SK-N-SH treated with all-trans-retinoic acid at 6 μM for 48 hours (cell line): ENCODE measurements around the gene UVSSA.

ENCODE experiments used
- CREB5 ChIP-seq: fragments of 250-450 bp; sonication (Bioruptor Pico); IDR thresholded peaks from 2 replicates; pipeline ENCODE4 v1.5.1; 2020; ENCODE audit warnings: low read depth, mild to moderate bottlenecking, moderate library complexity
- POU6F1 ChIP-seq: fragments of 250-450 bp; sonication (Bioruptor Pico); IDR thresholded peaks from 2 replicates; pipeline ENCODE4 v1.8.0; 2021; ENCODE audit warnings: low read depth, mild to moderate bottlenecking, moderate library complexity, borderline replicate concordance
- RARB ChIP-seq: fragments of 250-450 bp; sonication (Bioruptor Pico); IDR thresholded peaks from 2 replicates; pipeline ENCODE4 v1.8.0; 2021; ENCODE audit warnings: mild to moderate bottlenecking, moderate library complexity
- TCF4 ChIP-seq: fragments of 250-450 bp; sonication (Bioruptor Pico); IDR thresholded peaks from 2 replicates; pipeline ENCODE4 v1.8.0; 2021; ENCODE audit warnings: mild to moderate bottlenecking, moderate library complexity, borderline replicate concordance
- ZFP30 ChIP-seq: fragments of 450-650 bp; formaldehyde crosslinking; IDR thresholded peaks from 2 replicates; pipeline ENCODE4 v1.5.0; 2022; ENCODE audit warnings: mild to moderate bottlenecking, moderate library complexity

GRCh38 chr4:1337376-1337831 is 9.6 kb upstream of the UVSSA start:
- TF ChIP-seq CREB5 (CRISPR knock-in tag) (no peak), ZFP30 (CRISPR knock-in tag) (no peak), POU6F1 (CRISPR knock-in tag) (no peak), TCF4 (CRISPR knock-in tag) (no peak), RARB (CRISPR knock-in tag) (no peak)
